Astrocyte (in vitro differentiated cells and primary cell): Measurements from ENCODE around the gene SGSM1. TPM values are rescaled to one million over a fixed set of nuclear protein-coding genes. Genes with fewer than 3 reads are reported as not detected.

ENCODE experiments used
- DNase-seq: peaks from one replicate; pipeline ENCODE4 v3.0.0-alpha.2; 2010; ENCODE audit warnings: low read depth
- FAIRE-seq: peaks from 2 replicates; lab custom pipeline; 2011; peaks lifted over from hg19 to GRCh38; lab: Jason Lieb, UNC
- H2AFZ ChIP-seq: 2 replicates; pipeline ENCODE4 v1.6.0; 2012; ENCODE audit warnings: low read depth, low read length, inconsistent platforms
- H3K27ac ChIP-seq: 2 replicates; pipeline ENCODE4 v1.5.1; 2011; ENCODE audit warnings: low read depth, low read length, inconsistent platforms
- H3K27me3 ChIP-seq: 2 replicates; pipeline ENCODE4 v1.6.0; 2011; ENCODE audit warnings: low read length, inconsistent platforms; ENCODE audit not compliant: insufficient read depth
- H3K36me3 ChIP-seq: 2 replicates; pipeline ENCODE4 v1.5.1; 2011; ENCODE audit warnings: low read length, inconsistent platforms; ENCODE audit not compliant: insufficient read depth
- H3K4me1 ChIP-seq: 2 replicates; pipeline ENCODE4 v1.5.1; 2011; ENCODE audit warnings: low read length, inconsistent platforms; ENCODE audit not compliant: insufficient read depth
- H3K4me2 ChIP-seq: 2 replicates; pipeline ENCODE4 v1.6.0; 2012; ENCODE audit warnings: low read length, inconsistent platforms
- H3K4me3 ChIP-seq: 2 replicates; pipeline ENCODE4 v1.5.1; 2011; ENCODE audit warnings: low read depth, mild to moderate bottlenecking, low read length, inconsistent platforms; ENCODE audit not compliant: insufficient read depth
- H3K79me2 ChIP-seq: 2 replicates; pipeline ENCODE4 v1.6.0; 2012; ENCODE audit warnings: mild to moderate bottlenecking, low read length, inconsistent platforms; ENCODE audit not compliant: insufficient read depth
- H3K9ac ChIP-seq: 2 replicates; pipeline ENCODE4 v1.6.0; 2012; ENCODE audit warnings: mild to moderate bottlenecking, low read length, inconsistent platforms
- H3K9me3 ChIP-seq: 2 replicates; pipeline ENCODE4 v1.5.1; 2012; ENCODE audit warnings: low read depth, mild to moderate bottlenecking, low read length, inconsistent platforms; ENCODE audit not compliant: insufficient read depth
- H4K20me1 ChIP-seq: 2 replicates; pipeline ENCODE4 v1.6.0; 2012; ENCODE audit warnings: low read length, inconsistent platforms; ENCODE audit not compliant: insufficient read depth
- H3K27ac Mint-ChIP-seq: one replicate; pipeline ENCODE4 v1.8.0; 2021; ENCODE audit warnings: mild to moderate bottlenecking, mixed read lengths; ENCODE audit not compliant: unreplicated experiment
- H3K27me3 Mint-ChIP-seq: one replicate; pipeline ENCODE4 v1.8.0; 2021; ENCODE audit warnings: low read depth, mixed read lengths; ENCODE audit not compliant: unreplicated experiment
- H3K36me3 Mint-ChIP-seq: one replicate; pipeline ENCODE4 v1.8.0; 2021; ENCODE audit warnings: low read depth, mixed read lengths; ENCODE audit not compliant: unreplicated experiment
- H3K4me1 Mint-ChIP-seq: one replicate; pipeline ENCODE4 v1.8.0; 2021; ENCODE audit warnings: low read depth, mixed read lengths; ENCODE audit not compliant: unreplicated experiment
- H3K4me3 Mint-ChIP-seq: one replicate; pipeline ENCODE4 v1.8.0; 2021; ENCODE audit warnings: mild to moderate bottlenecking, moderate library complexity, mixed read lengths; ENCODE audit not compliant: unreplicated experiment
- H3K9me3 Mint-ChIP-seq: one replicate; pipeline ENCODE4 v1.8.0; 2021; ENCODE audit warnings: mild to moderate bottlenecking, mixed read lengths; ENCODE audit not compliant: unreplicated experiment
- CTCF ChIP-seq: IDR thresholded peaks from 2 replicates; pipeline ENCODE4 v1.5.1; 2011; ENCODE audit warnings: low read depth, mild to moderate bottlenecking, inconsistent platforms, low read length, moderate library complexity; ENCODE audit not compliant: insufficient read depth
- EZH2 ChIP-seq: IDR thresholded peaks from 2 replicates; pipeline ENCODE4 v1.6.1; 2012; ENCODE audit warnings: mild to moderate bottlenecking, low read length, inconsistent platforms; ENCODE audit not compliant: insufficient read depth
- total RNA-seq: library from RNA; stranded (reverse); gene quantifications from 2 replicates; pipeline ENCODE4 v1.2.1, GENCODE V29; 2021

The SGSM1 gene
- total RNA-seq, 1 donor from 2014 or later: 0.05 TPM

GRCh38 chr22:24759765-24760164, 46.2 kb upstream of the SGSM1 start:
- H4K20me1 ChIP-seq: no peaks in the 10 kb centered on the region
- H3K79me2 ChIP-seq: no peaks in the 10 kb centered on the region
- H3K36me3 ChIP-seq: no peaks in the 10 kb centered on the region
- no peak overlapping the region for H3K4me3 ChIP-seq
- H3K9me3 ChIP-seq: no peaks in the 10 kb centered on the region
- H3K9me3 Mint-ChIP-seq: no peaks in the 10 kb centered on the region
- TF ChIP-seq EZH2 (no peak), CTCF (no peak)
- no peak for DNase-seq
- H3K4me2 ChIP-seq: no peak overlapping the region
- no peak overlapping the region for H3K9ac ChIP-seq
- peaks cover 6% of the 10 kb centered on the region for H3K27me3 Mint-ChIP-seq
- no peak overlapping the region for H3K4me3 Mint-ChIP-seq
- peaks cover 16% of the 10 kb centered on the region for H3K27me3 ChIP-seq
- no peaks in the 10 kb centered on the region for H3K36me3 Mint-ChIP-seq
- no peak overlapping the region for H2AFZ ChIP-seq
- no peaks in the 10 kb centered on the region for H3K4me1 ChIP-seq
- no peak for FAIRE-seq
- no peaks in the 10 kb centered on the region for H3K4me1 Mint-ChIP-seq
- no peak overlapping the region for H3K27ac ChIP-seq
- H3K27ac Mint-ChIP-seq: no peak overlapping the region

- FAIRE-seq (no peak), DNase-seq (no peak)
- Mint-ChIP-seq H3K36me3 (no peaks in the 10 kb centered on the region), H3K27me3 (peaks cover 6% of the 10 kb centered on the region), H3K27ac (no peak overlapping the region), H3K4me1 (no peaks in the 10 kb centered on the region), H3K4me3 (no peak overlapping the region), H3K9me3 (no peaks in the 10 kb centered on the region)
- H2AFZ ChIP-seq: no peak overlapping the region
- H3K4me3 ChIP-seq: no peak overlapping the region
- H4K20me1 ChIP-seq: no peaks in the 10 kb centered on the region
- H3K4me2 ChIP-seq: no peak overlapping the region
- peaks cover 16% of the 10 kb centered on the region for H3K27me3 ChIP-seq
- H3K36me3 ChIP-seq: no peaks in the 10 kb centered on the region
- TF ChIP-seq CTCF (no peak), EZH2 (no peak)
- H3K9me3 ChIP-seq: no peaks in the 10 kb centered on the region
- H3K27ac ChIP-seq: no peak overlapping the region
- H3K79me2 ChIP-seq: no peaks in the 10 kb centered on the region
- H3K4me1 ChIP-seq: no peaks in the 10 kb centered on the region
- H3K9ac ChIP-seq: no peak overlapping the region
Measured at GRCh38 chr22:24760708-24761306, 45.2 kb upstream of the SGSM1 start.

DNA sequence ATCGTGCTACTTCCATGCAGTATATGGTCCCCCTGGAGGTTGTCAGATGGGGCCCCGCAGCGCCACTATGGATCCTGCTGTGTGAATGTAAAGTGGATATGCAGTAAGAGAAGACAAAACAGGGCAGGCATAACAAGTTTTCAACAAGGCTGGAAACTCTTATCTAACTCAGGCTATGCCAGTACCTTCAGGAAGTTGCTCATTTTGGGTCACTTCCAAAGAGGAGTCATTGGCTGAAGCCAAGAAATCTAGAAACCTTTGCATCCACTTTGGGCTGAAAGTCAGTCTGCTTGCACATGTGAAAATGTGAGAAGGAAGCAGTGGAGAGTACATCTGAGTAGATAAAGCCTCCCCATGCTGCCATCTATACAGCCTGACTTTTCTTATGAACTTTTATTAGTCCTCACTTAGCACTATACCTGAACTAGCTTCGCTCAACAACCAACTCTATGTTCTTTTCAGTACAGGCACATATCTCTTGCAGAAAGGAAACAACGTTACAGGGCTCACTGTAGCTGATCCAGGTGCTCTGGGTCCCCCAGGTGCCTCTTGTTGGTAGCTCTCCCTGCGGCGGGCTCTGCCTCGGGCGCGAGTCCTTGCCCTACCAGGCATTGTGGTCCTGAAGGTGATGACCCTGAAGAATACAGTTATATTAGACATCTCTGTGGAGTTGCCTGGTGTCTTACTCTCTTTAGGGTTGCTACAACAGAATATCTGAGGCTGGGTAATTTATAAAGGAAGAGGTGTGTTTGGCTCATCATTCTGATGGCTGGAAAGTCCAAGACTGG, 43.9 kb upstream of the SGSM1 start:
- no peaks in the 10 kb centered on the region for H3K4me1 ChIP-seq
- Mint-ChIP-seq H3K36me3 (no peaks in the 10 kb centered on the region), H3K27me3 (peaks cover 6% of the 10 kb centered on the region), H3K4me3 (no peak overlapping the region), H3K9me3 (no peaks in the 10 kb centered on the region), H3K4me1 (no peaks in the 10 kb centered on the region), H3K27ac (no peak overlapping the region)
- no peak for DNase-seq
- H4K20me1 ChIP-seq: no peaks in the 10 kb centered on the region
- FAIRE-seq: no peak
- TF ChIP-seq EZH2 (no peak), CTCF (no peak)
- H3K4me3 ChIP-seq: no peak overlapping the region
- H3K27ac ChIP-seq: no peak overlapping the region
- H3K36me3 ChIP-seq: no peaks in the 10 kb centered on the region
- no peaks in the 10 kb centered on the region for H3K9me3 ChIP-seq
- H2AFZ ChIP-seq: no peak overlapping the region
- no peak overlapping the region for H3K9ac ChIP-seq
- H3K79me2 ChIP-seq: no peaks in the 10 kb centered on the region
- peaks cover 11% of the 10 kb centered on the region for H3K27me3 ChIP-seq
- H3K4me2 ChIP-seq: no peak overlapping the region
